Endometrium (tissue), 2 donors: ENCODE measurements around the gene COQ10B.
"Not testable (repeated sequence)": the region's sequence is repeated elsewhere in the genome, so short reads cannot be mapped to it uniquely, and the experiment has no call there.

Source experiments
- FAIRE-seq: peaks from 2 replicates; lab custom pipeline; 2012; peaks lifted over from hg19 to GRCh38; lab: Jason Lieb, UNC
- donor health status: control.
- donor health status: control.

Gene COQ10B

DNA sequence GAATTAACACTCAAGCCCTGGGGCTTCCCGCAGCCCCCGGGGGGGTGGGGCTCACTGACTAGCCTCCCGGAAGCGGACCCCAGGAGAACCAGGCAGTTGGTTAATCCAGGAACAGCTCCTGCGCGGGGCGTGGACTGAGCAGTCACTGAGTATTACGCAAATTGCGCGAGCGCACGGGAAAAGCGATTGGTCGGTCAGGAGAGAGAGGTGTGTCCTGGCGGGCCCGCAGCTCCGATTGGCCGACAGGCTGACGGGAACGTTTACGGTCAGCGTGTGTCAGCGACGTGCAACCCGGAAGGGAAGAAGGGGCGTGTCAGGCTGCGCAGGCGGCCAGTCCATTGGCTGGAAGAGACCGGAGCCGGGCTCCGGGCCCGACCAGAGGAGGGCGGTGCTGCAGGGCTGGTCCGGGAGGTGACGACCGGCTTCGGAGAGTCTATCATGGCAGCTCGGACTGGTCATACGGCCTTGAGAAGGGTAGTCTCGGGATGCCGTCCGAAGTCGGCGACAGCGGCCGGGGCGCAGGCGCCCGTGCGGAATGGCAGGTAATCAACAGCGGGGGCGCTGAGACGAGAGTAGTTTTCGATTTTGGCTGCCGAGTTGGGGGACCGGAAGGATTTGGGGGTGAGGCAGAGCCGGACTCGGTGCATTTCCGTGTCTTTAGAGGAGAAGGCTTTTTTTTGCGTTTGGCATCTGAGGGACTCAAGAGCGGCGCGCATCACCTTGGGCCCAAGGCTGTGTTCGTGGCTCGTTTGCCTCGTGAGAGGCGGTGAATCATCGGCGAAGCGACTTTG is at the start of gene COQ10B:
Gene COQ10B, plus strand, starts transcription at position 430 of the 791 bp plus-strand sequence. Its CDS starts 9 bp downstream, at position 439.
- FAIRE-seq, result peak; percentile 96

DNA sequence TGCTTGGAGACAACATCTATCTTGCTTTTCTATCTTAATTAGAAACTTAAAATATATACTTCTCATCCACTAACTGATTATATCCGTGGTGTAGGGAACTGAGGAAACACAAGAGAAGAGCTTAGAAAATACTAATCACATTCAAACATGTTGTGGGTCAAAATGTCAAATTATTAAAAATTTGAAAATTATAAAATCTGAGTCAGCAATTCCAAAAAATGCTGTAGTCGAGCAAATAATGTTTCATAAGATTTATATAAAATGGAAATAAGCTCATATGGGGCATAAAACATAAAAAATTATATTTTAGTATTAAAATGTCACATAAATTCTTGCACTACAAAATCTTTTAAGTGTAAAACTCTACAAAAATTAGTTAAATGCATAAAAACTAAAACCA is 47.8 kb upstream of the COQ10B start:
- peak; percentile 4 for FAIRE-seq

GRCh38 chr2:197414039-197414438 is 39.3 kb upstream of the COQ10B start:
- no peak for FAIRE-seq

DNA sequence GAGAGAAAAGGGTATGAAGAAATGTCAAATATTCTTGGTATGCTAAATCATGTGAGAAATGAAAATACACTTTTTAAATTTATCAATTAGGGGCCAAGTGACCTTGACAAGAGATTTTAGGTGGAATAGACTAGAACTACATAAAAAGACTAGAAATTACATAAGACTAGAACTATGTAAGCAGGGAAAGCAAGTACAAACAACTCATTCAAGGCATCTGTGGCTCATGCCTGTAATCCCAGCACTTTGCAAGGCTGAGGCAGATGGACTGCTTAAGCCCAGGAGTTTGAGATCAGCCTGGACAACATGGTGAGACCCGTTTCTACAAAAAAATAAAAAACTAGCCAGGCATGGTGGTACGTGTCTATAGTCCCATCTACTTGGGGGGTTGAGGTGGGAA is 38.8 kb upstream of the COQ10B start:
- no peak for FAIRE-seq

DNA sequence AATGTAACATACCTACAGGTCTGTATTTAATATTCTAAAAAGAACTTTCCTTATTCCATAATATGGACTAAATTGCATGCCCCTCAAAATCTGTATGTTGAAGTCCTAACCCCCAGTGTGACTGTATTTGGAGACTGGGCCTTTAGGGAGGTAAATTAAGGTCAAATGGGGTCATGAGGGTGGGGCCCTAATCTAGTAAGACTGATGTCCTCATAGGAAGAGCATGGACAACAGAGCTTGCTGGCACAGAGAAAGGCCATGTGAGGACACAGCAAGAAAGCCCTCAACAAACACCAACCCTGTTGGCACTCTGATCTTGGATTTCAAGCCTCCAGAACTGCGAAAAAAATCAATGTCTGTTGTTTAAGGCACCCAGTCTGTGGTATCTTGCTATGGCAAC is 37.1 kb upstream of the COQ10B start:
- FAIRE-seq, result no peak

DNA sequence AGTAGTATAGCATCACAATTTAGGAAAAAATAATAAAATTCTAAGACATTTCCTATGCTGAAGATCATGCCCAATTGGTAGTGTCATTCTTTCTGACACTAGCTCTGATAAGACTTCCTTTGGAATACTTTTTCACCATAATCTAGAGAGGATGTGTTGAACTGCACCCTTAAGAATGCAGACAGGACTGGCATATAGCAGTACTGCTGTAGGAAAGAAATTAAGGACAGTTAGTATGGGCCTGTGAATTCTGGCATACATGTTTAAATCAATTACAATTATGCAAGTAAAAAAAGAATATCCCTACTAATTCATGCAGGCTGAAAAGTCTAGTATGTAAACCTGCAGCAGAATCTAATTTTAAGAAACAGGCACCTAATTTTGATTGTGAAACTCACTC is 33.9 kb upstream of the COQ10B start:
- no peak for FAIRE-seq

- FAIRE-seq, result no peak
These were observed 30.0 kb upstream of the COQ10B start for GRCh38 chr2:197423307-197423706.

GRCh38 chr2:197425550-197425949 is 27.8 kb upstream of the COQ10B start:
- no peak for FAIRE-seq

DNA sequence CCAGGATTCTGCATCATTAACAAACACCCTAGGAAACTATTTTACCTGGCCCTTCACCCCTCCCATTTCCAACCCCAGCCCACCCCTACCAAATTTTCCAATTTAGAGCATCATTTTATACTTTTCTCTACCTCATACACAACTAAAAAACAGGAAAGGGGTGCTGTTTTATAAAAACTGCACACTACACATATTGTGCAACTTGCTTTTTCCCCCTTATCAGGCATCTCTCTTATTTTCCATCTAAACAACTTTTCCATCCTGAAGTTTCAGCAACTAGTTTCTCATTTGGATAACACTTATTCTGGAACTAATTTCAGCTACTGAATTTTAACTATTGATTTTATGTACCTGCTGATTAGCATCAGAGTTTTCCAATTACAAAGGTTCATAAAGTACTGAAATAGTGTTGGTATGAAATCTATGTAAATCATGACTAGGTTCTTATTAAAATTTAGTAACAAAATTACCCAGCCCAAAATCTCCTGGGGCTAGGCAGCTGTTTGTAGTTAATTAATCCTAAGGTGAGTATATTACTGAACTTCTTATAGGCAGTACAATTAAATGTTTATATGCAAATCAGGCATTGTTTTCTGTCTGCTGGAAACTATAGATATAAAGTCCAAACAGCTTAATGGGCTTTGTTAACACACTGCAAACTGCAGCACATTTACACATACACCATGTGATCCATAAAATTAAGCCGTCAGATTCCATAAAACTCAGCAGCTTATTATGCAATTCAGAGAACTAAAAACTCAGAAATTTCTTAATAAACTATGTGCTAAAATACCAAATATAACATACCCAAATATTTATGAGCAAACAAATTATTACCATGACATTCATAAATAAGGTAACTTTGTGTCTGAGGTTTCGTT is 26.4 kb upstream of the COQ10B start:
- FAIRE-seq, result no peak

- no peak for FAIRE-seq
These were observed 25.4 kb upstream of the COQ10B start for GRCh38 chr2:197427986-197428385.

DNA sequence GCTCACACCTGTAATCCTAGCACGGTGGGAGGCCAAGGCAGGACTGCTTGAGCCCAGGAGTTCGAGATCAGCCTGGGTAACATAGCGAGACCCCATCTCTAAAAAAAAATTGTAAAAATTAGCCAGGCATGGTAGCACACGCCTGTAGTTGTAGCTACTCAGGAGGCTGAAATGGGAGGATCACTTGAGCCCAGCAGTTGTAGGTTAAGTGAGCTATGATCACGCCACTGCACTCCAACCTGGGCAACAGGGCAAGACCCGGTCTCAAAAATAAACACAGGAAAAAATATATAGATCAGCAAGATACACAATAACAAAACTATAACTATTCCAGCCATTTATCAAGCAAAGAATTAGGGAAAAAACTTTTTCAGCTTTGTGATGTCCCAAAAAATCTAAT is 21.5 kb upstream of the COQ10B start:
- no peak for FAIRE-seq

GRCh38 chr2:197432527-197432926 is 20.8 kb upstream of the COQ10B start:
- FAIRE-seq, result not testable (repeated sequence)

DNA sequence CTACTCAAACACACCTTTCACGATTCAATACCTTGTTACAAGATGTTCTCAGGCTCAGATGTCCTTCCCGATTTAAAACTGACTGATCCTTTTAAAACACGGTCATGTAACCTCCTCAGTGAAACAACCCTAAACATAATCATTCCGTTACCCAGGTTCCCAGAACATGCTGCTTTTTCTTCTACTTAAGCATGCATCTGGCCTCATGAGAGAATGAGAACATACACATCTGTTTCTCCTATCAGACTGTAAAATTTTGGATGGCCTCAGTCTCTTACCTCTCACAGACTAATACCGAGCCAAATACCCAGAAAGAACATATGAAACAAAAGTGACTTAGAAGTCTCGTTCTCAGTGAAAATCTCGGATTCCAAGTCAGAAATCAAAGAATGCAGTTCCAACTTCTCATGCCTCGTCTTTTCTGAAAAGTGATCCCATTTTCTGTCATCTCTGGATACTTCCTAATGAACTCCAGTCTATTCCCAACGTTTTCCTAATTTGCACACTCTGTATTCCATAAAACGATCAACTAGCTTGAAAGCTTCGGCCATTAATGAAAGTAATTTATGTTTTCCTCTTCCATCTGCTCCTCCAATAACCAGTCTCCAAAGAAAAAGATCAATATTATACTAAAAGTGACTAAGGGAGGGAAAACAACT is 19.4 kb upstream of the COQ10B start:
- FAIRE-seq, result no peak

DNA sequence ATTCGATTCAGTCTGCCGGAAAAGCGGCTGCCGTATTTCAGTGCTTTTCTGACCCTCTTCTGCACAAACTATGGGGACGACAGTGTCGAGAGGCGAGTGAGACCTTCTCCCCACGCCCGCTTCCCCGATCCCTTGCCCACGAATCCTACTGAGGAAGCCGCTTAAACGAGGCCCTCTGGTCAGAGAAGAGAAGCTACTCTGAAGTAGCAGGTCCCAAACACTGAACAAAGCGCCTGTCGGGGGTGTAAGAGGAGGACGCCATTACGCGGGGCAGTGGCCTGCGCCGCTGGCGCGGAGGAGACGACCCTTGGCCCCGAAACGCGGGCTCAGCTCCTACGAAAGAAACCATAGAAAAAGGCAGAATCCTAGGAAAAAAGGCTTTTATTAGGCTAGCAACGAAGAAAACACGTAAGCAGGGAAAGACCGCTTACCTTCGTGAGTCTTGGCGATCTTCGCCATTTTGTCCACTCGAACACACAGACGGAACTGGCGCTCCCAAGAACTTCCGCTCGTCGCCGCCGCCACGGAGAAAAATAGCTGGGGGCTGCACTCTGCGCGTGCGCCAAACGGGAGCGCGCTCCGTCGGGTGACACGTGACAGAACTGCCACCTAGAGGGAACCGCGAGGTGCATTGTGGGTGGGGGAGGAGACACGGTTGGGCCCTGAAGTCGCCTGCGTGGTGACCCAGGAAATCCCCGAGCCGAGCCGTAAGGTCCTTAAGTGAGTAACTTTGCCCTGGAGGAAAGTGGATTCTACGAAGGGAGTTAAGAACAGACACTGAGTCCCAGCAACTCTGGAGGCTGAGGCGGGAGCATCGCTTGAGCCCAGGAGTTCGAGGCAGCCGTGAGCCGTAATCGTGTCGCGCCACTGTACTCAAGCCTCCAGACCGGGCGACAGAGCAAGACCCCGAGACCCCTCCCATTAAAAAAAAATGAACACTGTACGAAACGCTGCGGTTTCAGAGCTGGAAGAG is 18.5 kb upstream of the COQ10B start, which contains the start of gene SF3B1:
Gene SF3B1, minus strand, starts transcription at position 488 of the 973 bp plus-strand sequence. Its CDS starts 29 bp downstream, at position 459.
- peak; percentile 91 for FAIRE-seq

DNA sequence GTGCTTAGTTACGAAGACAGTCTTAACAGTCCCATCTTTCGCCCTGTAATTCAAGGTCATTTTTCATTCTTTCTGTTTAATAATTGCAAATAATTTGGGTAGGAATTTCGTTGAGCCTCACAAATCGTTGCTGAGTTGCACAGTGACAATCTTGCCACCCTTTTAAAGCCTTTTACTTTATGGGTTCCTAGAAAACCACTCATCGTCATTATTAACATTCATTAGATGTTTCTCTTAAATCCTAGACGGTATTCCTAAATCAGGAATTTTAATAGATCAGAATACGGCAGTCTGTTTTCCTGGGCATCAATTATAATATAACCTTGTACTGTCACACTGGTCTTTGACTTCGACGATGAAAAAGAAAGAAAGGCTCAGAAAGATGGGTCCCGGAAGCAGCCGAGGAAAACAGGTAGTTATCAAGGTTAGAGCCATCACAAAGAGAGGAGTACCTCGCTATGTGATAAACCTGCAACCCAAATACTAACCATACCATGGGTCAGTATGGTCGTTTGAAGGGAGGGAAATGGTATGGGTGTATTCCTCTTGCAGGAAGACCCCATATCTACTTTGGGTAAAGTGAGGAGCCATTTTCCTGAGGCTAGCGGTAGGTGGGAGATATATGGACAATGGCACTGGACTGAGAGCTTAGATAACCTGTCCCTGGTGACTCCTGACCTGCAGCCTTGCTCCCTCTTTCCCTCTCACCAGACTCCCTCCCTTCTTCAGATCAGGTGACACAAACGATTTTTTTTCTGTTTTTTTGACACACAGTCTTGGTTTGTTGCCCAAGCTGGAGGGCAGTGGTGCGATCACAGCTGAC is 17.5 kb upstream of the COQ10B start:
- no peak for FAIRE-seq

DNA sequence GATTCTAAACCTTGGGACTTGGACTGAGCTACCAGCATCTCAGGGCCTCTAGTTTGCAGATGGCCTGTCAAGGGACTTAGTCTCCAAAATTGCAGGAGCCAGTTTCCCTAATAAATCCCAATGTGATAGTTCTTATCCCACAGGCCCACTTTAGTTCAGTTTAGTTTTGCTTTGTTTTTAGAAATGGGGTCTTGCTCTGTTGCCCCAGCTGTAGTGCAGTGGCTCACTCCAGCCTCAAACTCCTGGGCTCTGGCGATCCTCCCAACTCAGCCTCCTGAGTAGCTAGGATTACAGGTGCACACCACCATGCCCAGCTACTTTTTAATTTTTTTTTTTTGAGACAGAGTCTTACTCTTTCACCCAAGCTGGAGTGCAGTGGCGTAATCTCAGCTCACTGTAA is 16.0 kb upstream of the COQ10B start:
- FAIRE-seq, result no peak

DNA sequence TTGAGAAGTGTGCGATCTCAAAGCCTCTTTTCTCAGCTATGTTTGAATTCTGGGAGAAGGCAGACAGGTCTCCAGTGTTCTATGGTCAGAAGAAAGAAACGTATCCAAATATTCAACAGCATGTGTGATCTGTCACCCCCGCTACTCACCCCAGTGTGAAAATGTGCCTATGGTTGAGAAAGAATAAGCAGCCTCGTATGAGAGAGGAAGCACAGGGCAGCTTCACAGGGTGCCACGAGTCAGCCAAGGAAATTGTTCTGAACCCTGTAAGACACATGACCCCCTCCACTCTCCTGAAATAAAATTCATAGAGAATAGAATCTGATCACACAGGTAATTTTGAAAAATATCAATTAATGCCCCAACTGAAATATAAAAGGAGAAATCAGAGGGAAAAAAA is 10.5 kb upstream of the COQ10B start:
- no peak for FAIRE-seq

- no peak for FAIRE-seq
These were observed 7.6 kb upstream of the COQ10B start for GRCh38 chr2:197445746-197446145.

DNA sequence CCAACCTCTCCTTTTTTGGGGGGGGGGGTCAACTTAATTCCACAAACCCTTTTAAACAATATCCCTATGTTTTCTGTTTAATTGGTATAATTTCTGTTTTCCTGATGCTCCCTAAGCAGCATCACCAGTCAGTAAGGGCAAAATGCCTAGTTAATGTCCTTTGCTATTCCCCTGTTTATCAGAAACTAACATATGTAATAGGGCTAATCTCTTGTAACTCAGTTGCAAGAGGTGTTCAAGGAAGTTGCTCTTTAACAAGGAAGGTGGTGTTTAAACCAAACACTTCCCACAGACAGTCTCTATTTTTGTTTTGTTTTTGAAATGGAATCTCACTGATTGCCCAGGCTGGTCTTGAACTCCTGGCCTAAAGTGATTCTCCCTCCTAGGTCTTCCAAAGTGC is 6.5 kb upstream of the COQ10B start:
- no peak for FAIRE-seq

- no peak for FAIRE-seq
These were observed 2.9 kb upstream of the COQ10B start for GRCh38 chr2:197450465-197450864.
